HepG2 (cell line): ENCODE data around the gene PSMD3. TPM values are rescaled to one million over a fixed set of nuclear protein-coding genes. Genes with fewer than 3 reads are reported as not detected.

Source experiments
- ATAC-seq: fragments of 200-7000 bp; cut with Tn5 transposase; 3 replicates; pipeline ENCODE4 v1.9.1; 2020; ENCODE audit warnings: mild to moderate bottlenecking, moderate library complexity
- BruUV-seq: library from RNA; stranded (reverse); fragments of 400-500 nt; replicated peaks from 2 replicates; lab custom pipeline; 2021; lab: Mats Ljungman, UMichigan
- CTCF ChIA-PET: fragments of 300-600 bp; formaldehyde crosslinking; extraction: SDS; loops from one replicate; lab custom pipeline; 2021; ENCODE audit warnings: low total read pairs, inconsistent platforms, low intra/inter-chr PET ratio; lab: Yijun Ruan, JAX
- POLR2A ChIA-PET: fragments of 350-600 bp; sonication (Branson Sonifier 250); formaldehyde crosslinking; loops from one replicate; lab custom pipeline; 2020; ENCODE audit warnings: antibody characterized with exemption, inconsistent platforms; lab: Yijun Ruan, JAX
- DNase-seq: peaks from one replicate; pipeline ENCODE4 v3.0.0-alpha.2; 2015; ENCODE audit warnings: low spot score
- FAIRE-seq: peaks from 3 replicates; lab custom pipeline; 2011; peaks lifted over from hg19 to GRCh38; lab: Jason Lieb, UNC
- H2AFZ ChIP-seq: one replicate; pipeline ENCODE4 v1.6.1; 2011; ENCODE audit warnings: low read length, inconsistent platforms
- H3K27ac ChIP-seq: fragments of 300-600 bp; 3 replicates; pipeline ENCODE4 v1.8.0; 2011; ENCODE audit warnings: mixed run types, mild to moderate bottlenecking, mixed read lengths, low read length, inconsistent platforms; ENCODE audit not compliant: insufficient read depth; ENCODE audit errors: extremely low read length
- H3K27me3 ChIP-seq, 2 experiments: fragments of 200-600 bp in 1 of 2; 2 replicates in 1 of 2; 3 replicates in 1 of 2; pipeline versions ENCODE4 v1.6.0 to v1.8.0; 2011; ENCODE audit warnings: low read length in 2 of 2, mild to moderate bottlenecking in 2 of 2, moderate library complexity in 2 of 2, inconsistent platforms in 1 of 2; ENCODE audit not compliant: insufficient read depth in 2 of 2, control insufficient read depth in 1 of 2
- H3K36me3 ChIP-seq, 2 experiments: fragments of 200-600 bp in 1 of 2; replicated peaks in 1 of 2; 2 replicates in 1 of 2; 3 replicates in 1 of 2; pipeline versions ENCODE4 v1.5.1 to v1.8.0; 2011; ENCODE audit warnings: low read length in 2 of 2, inconsistent platforms in 1 of 2; ENCODE audit not compliant: insufficient read depth in 2 of 2, control insufficient read depth in 1 of 2
- H3K4me1 ChIP-seq: 2 replicates; pipeline ENCODE4 v1.5.1; 2012; ENCODE audit warnings: low read length, inconsistent platforms; ENCODE audit not compliant: insufficient read depth
- H3K4me2 ChIP-seq: 2 replicates; pipeline ENCODE4 v1.6.0; 2011; ENCODE audit warnings: low read depth, low read length, inconsistent platforms
- H3K4me3 ChIP-seq, 3 experiments: fragments of 200-600 bp in 1 of 3; sonication (generic), shearing (Covaris generic) in 1 of 3; replicated peaks in 1 of 3; 2 replicates each; pipeline ENCODE4 v1.5.1; 2011 to 2016; ENCODE audit warnings: low read length in 3 of 3, inconsistent platforms in 2 of 3, low read depth in 2 of 3, mild to moderate bottlenecking in 2 of 3, control low read depth in 1 of 3, mixed read lengths in 1 of 3; ENCODE audit not compliant: insufficient read depth in 1 of 3
- H3K79me2 ChIP-seq: one replicate; pipeline ENCODE4 v1.6.1; 2011; ENCODE audit warnings: low read length, inconsistent platforms; ENCODE audit not compliant: insufficient read depth
- H3K9ac ChIP-seq: 2 replicates; pipeline ENCODE4 v1.6.0; 2011; ENCODE audit warnings: mild to moderate bottlenecking, low read depth, low read length, inconsistent platforms; ENCODE audit not compliant: insufficient read depth
- H3K9me3 ChIP-seq: 2 replicates; pipeline ENCODE4 v1.5.1; 2012; ENCODE audit warnings: mild to moderate bottlenecking, low read length
- H4K20me1 ChIP-seq: 2 replicates; pipeline ENCODE4 v1.6.0; 2011; ENCODE audit warnings: inconsistent platforms, mild to moderate bottlenecking, low read length, moderate library complexity; ENCODE audit not compliant: insufficient read depth
- E2F2 ChIP-seq: sonication (generic); formaldehyde crosslinking; IDR thresholded peaks from 2 replicates; pipeline ENCODE4 v1.4.0; 2020; ENCODE audit warnings: missing genetic modification reagents, borderline replicate concordance
- FLYWCH1 ChIP-seq: sonication (generic); formaldehyde crosslinking; IDR thresholded peaks from 2 replicates; pipeline ENCODE4 v1.8.1; 2023; ENCODE audit warnings: mild to moderate bottlenecking, missing genetic modification reagents
- KDM1A ChIP-seq: IDR thresholded peaks from 2 replicates; pipeline ENCODE4 v1.6.1; 2016; ENCODE audit warnings: missing compliant biosample characterization
- MYC ChIP-seq: sonication (generic); formaldehyde crosslinking; IDR thresholded peaks from 2 replicates; pipeline ENCODE4 v1.9.0; 2021; ENCODE audit warnings: missing genetic modification reagents, borderline replicate concordance
- SMYD3 ChIP-seq: sonication (generic); formaldehyde crosslinking; IDR thresholded peaks from 2 replicates; pipeline ENCODE4 v1.8.1; 2023; ENCODE audit warnings: mild to moderate bottlenecking, missing genetic modification reagents
- TBP ChIP-seq: sonication (generic); formaldehyde crosslinking; IDR thresholded peaks from 2 replicates; pipeline ENCODE4 v1.5.0; 2020; ENCODE audit warnings: missing genetic modification reagents
- ZNF33A ChIP-seq: sonication (generic); formaldehyde crosslinking; IDR thresholded peaks from 2 replicates; pipeline ENCODE4 v1.5.1; 2020; ENCODE audit warnings: missing genetic modification reagents, mild to moderate bottlenecking, moderate library complexity, borderline replicate concordance
- ZNF704 ChIP-seq: sonication (generic); formaldehyde crosslinking; IDR thresholded peaks from 2 replicates; pipeline ENCODE4 v1.8.1; 2023; ENCODE audit warnings: mild to moderate bottlenecking, inconsistent platforms, moderate library complexity, missing genetic modification reagents, borderline replicate concordance
- ZNF740 ChIP-seq: sonication (generic); formaldehyde crosslinking; IDR thresholded peaks from 2 replicates; pipeline ENCODE4 v1.4.0; 2020; ENCODE audit warnings: missing genetic modification reagents
- ZNF746 ChIP-seq: sonication (generic); formaldehyde crosslinking; IDR thresholded peaks from 2 replicates; pipeline ENCODE4 v1.8.0; 2022; ENCODE audit warnings: mild to moderate bottlenecking, missing genetic modification reagents
- ZNF792 ChIP-seq: IDR thresholded peaks from 2 replicates; pipeline ENCODE4 v1.6.1; 2016
- ZNF83 ChIP-seq: sonication (generic); formaldehyde crosslinking; IDR thresholded peaks from 2 replicates; pipeline ENCODE4 v1.4.0; 2020; ENCODE audit warnings: missing genetic modification reagents, mild to moderate bottlenecking, borderline replicate concordance
- WGBS: methylation state at CpG from one replicate; pipeline ENCODE4 v1.1.6; 2017; ENCODE audit warnings: low lambda C conversion rate; 5-methylcytosine and 5-hydroxymethylcytosine counted together
- in situ Hi-C: cut with HindIII; loops from 2 replicates; pipeline ENCODE4 v1.10.0; 2017; ENCODE audit warnings: low pct_unique_long_range_greater_than_20kb; ENCODE audit not compliant: extremely low pct_ligation_motif_present
- intact Hi-C: fragments of 100-400 bp; cut with micrococcal nuclease; formaldehyde crosslinking; loops from one replicate; pipeline ENCODE4 v1.10.0; 2022; ENCODE audit not compliant: unreplicated experiment
- polyA plus RNA-seq, 8 experiments: library from polyadenylated mRNA; depleted of rRNA in 3 of 8; stranded (reverse) in 7 of 8; unstranded in 1 of 8; fragments of >200 nt; fragmentation: Illumina TruSeq in 4 of 8; extraction: Trizol in 4 of 8; gene quantifications; 2 replicates each; pipeline versions ENCODE4 v1.2.1 to v1.2.3, GENCODE V29; 2011 to 2016; ENCODE audit warnings: low read depth in 4 of 8, missing spikeins in 1 of 8, mixed read lengths in 1 of 8; ENCODE audit not compliant: insufficient read depth in 1 of 8
- total RNA-seq, 5 experiments: library from RNA; depleted of rRNA; stranded (reverse); fragments of >200 nt; fragmentation: Illumina TruSeq; extraction: Trizol; gene quantifications; 2 replicates each; pipeline ENCODE4 v1.2.3, GENCODE V29; 2016; ENCODE audit warnings: low read depth in 1 of 5
- TF ChIP-seq, protein P1 (sequence below): sonication (generic); formaldehyde crosslinking; IDR thresholded peaks from 2 replicates; pipeline ENCODE4 v1.9.0; 2021; ENCODE audit warnings: missing genetic modification reagents, borderline replicate concordance
- TF ChIP-seq, protein P2 (sequence below), 2 experiments: sonication (generic) in 1 of 2; formaldehyde crosslinking in 1 of 2; IDR thresholded peaks; 2 replicates each; pipeline versions ENCODE4 v1.4.0 to v1.6.1; 2016 to 2020; ENCODE audit warnings: borderline replicate concordance in 1 of 2, low read depth in 1 of 2, mild to moderate bottlenecking in 1 of 2, missing genetic modification reagents in 1 of 2

The PSMD3 gene
- total and polyA plus RNA-seq, 2 of the 13 experiments (the other 11 are each of a cell fraction or from before 2014, with no cell fraction given): 97.4 to 146 TPM

GRCh38 chr17:39966771-39967170 is 13.8 kb upstream of the PSMD3 start:
- no peak overlapping the region for H3K4me3 ChIP-seq
- FAIRE-seq (no peak), DNase-seq (no peak), ATAC-seq (no peak)
- no peak overlapping the region for H3K27ac ChIP-seq
- H3K4me2 ChIP-seq: no peak overlapping the region
- intact Hi-C loops (no loop called here), in situ Hi-C loops (no loop called here)
- POLR2A ChIA-PET: no interaction called here
- no peaks in the 10 kb centered on the region for H4K20me1 ChIP-seq
- H2AFZ ChIP-seq: no peak overlapping the region
- CTCF ChIA-PET: no interaction called here
- H3K4me1 ChIP-seq: no peaks in the 10 kb centered on the region
- no peaks in the 10 kb centered on the region for H3K79me2 ChIP-seq
- BruUV-seq: no TSS peak
- H3K36me3 ChIP-seq: no peaks in the 10 kb centered on the region
- 15% methylated on average over 6 of the region's 6 CpGs for WGBS
- H3K9ac ChIP-seq: no peak overlapping the region
- peaks cover 6 to 64% of the 10 kb centered on the region in 2 experiments; a peak in 3 of 5 replicates for H3K27me3 ChIP-seq
- no peaks in the 10 kb centered on the region for H3K9me3 ChIP-seq
- TF ChIP-seq KDM1A (CRISPR knock-in tag) (no peak), E2F2 (no peak), ZNF746 (no peak), TBP (CRISPR knock-in tag) (no peak), ZNF740 (CRISPR knock-in tag) (no peak), SMYD3 (CRISPR knock-in tag) (no peak), ZNF792 (CRISPR knock-in tag) (no peak), ZNF33A (CRISPR knock-in tag) (no peak), ZNF83 (no peak), FLYWCH1 (no peak), ZNF704 (CRISPR knock-in tag) (no peak), MYC (CRISPR knock-in tag) (no peak)
- TF ChIP-seq, protein P1, sequence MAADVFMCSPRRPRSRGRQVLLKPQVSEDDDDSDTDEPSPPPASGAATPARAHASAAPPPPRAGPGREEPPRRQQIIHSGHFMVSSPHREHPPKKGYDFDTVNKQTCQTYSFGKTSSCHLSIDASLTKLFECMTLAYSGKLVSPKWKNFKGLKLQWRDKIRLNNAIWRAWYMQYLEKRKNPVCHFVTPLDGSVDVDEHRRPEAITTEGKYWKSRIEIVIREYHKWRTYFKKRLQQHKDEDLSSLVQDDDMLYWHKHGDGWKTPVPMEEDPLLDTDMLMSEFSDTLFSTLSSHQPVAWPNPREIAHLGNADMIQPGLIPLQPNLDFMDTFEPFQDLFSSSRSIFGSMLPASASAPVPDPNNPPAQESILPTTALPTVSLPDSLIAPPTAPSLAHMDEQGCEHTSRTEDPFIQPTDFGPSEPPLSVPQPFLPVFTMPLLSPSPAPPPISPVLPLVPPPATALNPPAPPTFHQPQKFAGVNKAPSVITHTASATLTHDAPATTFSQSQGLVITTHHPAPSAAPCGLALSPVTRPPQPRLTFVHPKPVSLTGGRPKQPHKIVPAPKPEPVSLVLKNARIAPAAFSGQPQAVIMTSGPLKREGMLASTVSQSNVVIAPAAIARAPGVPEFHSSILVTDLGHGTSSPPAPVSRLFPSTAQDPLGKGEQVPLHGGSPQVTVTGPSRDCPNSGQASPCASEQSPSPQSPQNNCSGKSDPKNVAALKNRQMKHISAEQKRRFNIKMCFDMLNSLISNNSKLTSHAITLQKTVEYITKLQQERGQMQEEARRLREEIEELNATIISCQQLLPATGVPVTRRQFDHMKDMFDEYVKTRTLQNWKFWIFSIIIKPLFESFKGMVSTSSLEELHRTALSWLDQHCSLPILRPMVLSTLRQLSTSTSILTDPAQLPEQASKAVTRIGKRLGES (CRISPR knock-in tag): no peak
- TF ChIP-seq, protein P2, sequence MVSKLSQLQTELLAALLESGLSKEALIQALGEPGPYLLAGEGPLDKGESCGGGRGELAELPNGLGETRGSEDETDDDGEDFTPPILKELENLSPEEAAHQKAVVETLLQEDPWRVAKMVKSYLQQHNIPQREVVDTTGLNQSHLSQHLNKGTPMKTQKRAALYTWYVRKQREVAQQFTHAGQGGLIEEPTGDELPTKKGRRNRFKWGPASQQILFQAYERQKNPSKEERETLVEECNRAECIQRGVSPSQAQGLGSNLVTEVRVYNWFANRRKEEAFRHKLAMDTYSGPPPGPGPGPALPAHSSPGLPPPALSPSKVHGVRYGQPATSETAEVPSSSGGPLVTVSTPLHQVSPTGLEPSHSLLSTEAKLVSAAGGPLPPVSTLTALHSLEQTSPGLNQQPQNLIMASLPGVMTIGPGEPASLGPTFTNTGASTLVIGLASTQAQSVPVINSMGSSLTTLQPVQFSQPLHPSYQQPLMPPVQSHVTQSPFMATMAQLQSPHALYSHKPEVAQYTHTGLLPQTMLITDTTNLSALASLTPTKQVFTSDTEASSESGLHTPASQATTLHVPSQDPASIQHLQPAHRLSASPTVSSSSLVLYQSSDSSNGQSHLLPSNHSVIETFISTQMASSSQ (IDR thresholded peaks at IDR 0.05; ENCODE audit: low read depth): no peak
- TF ChIP-seq, protein P2 (CRISPR knock-in tag; IDR thresholded peaks at IDR 0.05; ENCODE audit: borderline replicate concordance): no peak
